Nucleus accumbens (tissue), 56 donors: ENCODE results near the gene HMX2.

Source experiments
- DNase-seq, 56 donors: peaks; one replicate each; lab custom pipeline; 2025; lab: John Stamatoyannopoulos, UW

The HMX2 gene, protein sequence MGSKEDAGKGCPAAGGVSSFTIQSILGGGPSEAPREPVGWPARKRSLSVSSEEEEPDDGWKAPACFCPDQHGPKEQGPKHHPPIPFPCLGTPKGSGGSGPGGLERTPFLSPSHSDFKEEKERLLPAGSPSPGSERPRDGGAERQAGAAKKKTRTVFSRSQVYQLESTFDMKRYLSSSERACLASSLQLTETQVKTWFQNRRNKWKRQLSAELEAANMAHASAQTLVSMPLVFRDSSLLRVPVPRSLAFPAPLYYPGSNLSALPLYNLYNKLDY

GRCh38 chr10:123147635-123148413, at the start of gene HMX2:
Gene HMX2 (plus strand): TSS chr10:123148136. CDS start chr10:123148379, 243 bp downstream.
- DNase-seq, result no peak

- no peak for DNase-seq
Observed at GRCh38 chr10:123100030-123100762, 47.7 kb upstream of the HMX2 start.

GRCh38 chr10:123101872-123102271, 46.1 kb upstream of the HMX2 start:
- no peak for DNase-seq

DNA sequence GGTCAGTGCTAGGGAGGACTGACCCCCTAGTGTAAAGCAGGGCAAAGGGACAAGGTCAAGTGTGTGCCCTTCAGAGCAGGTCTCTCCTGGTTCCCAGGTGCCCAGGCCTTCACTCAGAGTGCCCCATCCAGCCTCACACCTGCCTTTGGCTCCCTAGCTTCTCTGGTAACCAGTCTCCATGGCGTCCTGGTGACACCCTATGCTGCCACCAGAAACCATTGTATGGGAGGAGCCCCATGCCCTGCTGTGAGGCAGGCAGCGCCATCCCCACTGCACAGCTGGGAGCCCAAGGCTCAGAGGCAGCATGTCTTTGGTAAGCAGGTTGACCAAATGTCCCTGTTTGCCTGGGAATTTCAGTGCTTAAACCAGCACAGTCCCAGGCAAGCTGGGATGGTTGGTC, 45.3 kb upstream of the HMX2 start:
- no peak for DNase-seq

DNA sequence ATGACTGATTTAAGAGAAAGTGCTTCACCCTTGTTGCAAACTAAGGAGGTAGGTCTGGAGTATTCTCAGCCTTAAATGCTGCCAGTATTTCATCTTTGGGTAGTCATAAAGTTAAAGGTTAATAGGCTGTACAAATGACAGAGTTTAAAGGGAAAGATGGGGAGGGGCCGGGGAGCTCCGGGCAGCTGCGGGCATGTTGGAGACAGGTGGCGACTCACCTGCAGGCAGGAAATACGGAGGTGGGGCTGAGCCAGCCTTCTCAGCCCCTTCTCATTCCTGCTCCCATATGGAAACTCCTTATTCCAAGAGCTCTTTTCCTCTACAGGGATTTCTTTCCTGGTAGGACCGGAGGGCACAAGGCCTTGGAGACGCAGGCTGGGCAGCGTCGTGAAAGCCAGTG, 44.0 kb upstream of the HMX2 start:
- no peak for DNase-seq

- DNase-seq, result no peak
Observed at GRCh38 chr10:123109466-123109865, 38.5 kb upstream of the HMX2 start.

DNA sequence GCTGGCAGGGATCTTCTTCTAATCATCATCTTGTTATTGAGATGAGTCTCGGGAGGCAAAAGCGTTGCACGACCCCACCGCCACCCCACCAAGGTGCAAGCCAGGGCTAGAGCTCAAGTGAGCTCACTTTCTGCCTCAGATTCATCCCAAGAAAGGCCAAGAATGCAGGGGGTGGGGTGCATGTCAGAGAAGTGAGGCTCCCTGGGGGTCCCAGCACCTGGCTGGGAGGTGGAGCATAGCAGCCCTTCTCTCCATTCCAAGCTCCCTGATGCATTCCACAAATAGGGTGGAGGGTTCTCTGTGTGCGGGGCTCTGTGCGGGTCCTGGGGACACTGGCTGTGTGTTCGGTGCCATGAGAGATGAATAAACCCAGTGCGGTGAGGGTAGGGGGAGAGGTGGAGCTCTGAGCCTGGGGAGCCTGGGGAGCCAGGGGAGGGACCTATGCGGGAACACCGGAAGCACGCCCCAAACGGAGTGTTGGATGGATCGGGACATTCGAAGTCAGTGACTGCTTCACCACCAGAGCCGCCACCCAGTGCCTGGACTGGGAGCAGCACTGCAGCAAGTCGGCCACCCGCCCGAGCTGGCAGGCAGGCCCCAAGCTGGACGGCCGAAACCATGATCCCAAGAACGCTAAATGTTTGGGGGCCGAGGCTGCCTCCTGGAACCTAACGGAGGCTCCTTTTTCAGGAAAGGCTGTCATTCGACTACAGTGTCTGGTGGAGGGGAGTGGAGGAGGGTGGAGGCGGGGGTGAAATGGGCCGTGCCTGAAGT, 30.1 kb upstream of the HMX2 start:
- peak in 8 of 56 donors; percentile 6 to 24 (median 19) for DNase-seq

DNA sequence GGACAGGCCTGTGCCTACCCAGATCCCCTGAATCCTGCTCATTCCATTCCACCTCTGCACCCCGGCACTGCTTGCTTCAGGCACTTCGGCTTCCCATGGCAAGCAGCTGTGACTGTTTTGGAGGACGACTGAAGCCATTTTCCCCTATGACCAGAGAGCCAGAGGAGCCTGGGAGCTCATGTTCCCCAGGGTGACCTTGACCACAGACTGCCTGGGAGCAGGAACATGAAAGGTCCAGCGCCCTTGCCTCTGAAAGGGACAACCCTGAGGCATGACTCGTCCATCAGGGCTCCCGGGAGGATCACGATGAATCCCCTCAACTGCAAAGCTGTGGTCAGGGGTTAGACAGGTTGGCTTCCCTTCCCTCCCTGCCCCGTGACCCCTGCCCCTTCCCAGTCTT, 28.9 kb upstream of the HMX2 start:
- DNase-seq, result no peak

DNA sequence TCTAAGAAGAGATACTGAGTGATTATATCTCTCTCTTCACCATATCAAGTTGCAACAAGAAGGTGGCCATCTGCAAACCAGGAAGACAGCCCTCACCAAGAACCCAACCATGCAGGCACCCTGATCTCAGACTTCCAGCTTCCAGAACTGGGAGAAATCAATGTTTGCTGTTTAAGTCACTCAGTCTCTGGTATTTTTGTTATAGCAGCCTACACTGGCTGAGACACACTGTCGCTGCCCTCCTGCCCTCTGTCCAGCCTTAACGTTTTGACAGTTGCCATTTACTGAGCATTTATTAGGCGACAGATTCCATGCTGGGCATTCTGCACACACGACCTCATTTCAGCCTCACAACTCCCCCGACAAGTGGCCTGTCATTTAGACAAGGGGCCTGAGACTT, 21.7 kb upstream of the HMX2 start:
- no peak for DNase-seq

DNA sequence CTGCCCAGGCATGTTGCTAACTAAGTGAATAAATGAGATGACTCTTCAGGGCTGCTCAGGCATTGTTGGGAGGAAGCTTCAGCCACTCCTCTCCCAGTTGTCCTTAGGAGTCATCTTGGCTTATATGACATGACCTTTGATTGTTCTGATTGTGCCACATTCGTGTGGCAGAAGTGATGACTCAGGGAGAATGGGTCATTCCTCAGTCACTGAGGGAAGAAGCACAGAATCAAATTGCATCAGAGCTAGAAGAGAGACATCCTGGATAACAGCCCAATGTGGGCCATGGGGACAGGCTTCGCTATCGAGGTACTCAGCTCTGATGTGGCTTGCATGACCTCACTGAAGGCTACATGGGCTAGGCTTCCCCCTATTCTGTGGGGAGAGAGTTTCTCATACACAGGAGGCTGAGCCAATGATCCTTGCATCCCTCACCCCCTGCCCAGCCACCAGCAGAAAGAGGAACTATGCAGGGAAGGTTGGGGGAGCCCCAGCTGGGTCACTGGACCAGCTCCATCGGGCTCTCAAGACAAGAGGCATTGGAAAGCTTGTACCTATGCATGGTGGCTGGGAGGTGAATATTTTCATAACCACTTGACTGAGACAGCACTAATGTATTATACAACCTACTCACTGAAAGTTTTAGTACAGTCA, 18.2 kb upstream of the HMX2 start:
- no peak for DNase-seq

GRCh38 chr10:123132576-123133477, 15.1 kb upstream of the HMX2 start:
- DNase-seq, result peak in 53 of 56 donors; percentile 2 to 89 (median 60)

GRCh38 chr10:123133541-123134342, 14.2 kb upstream of the HMX2 start:
- no peak for DNase-seq

GRCh38 chr10:123134343-123134914, 13.5 kb upstream of the HMX2 start:
- DNase-seq, result no peak

- no peak for DNase-seq
Observed at GRCh38 chr10:123134915-123135414, 13.0 kb upstream of the HMX2 start.

DNA sequence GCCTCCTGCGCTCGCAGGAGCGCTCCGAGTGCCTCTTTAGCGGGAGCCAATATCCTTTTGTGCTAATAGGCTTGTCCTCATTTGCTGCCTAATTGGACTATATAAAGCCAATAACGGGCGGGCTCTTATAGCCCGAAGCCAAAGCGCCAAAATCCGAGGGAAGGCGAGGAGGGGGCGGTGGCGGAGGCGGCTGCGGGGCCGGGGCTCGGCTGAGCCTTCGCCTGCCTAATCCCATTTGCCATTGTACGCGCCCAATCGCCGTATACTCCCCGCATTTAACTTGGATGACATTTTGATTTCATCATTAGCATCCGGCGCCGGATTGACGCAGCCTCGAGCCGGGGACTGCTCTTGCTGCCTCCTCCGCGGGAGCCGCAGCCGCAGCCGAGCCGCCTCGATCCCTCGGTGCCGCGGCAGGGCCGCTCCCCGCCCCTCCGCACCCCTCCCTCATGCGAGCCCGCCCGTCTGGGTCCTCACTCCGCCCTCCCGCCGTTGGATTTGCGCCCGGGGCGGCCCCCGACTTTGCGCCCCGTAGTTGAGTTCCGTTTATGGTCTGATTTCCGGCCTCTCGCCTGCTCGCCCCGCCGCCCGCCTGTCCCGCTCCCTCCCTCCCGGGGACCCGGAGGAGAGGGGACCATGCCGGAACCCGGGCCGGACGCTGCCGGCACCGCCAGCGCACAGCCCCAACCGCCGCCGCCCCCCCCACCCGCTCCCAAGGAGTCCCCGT, 12.4 kb upstream of the HMX2 start, which contains the start of gene HMX3:
Gene HMX3, plus strand, starts transcription at position 556 of the 727 bp plus-strand sequence. Its CDS starts 81 bp downstream, at position 637.
- no peak for DNase-seq

DNA sequence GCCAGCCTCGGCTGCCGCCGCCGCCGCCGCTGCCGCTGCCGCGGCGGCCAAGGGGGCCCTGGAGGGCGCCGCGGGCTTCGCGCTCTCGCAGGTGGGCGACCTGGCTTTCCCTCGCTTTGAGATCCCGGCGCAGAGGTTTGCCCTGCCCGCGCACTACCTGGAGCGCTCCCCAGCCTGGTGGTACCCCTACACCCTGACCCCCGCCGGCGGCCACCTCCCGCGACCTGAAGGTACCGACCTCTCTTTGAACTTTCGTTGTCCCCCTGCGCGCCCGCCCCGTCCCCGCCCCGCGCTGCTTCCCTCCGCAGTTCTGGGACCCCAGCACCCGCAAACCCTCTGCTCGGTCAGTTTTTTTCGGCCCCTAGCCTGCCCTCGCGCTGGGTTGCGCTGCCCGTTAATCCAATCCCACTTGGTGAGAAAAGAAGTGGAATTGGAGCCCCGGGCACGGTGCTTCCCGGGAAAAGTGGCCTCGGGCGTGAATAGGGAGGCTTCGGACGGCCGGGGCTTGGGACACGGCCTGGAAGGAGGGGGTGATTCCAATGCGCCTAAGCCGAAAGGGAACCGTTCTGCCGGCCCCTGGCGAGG, 11.6 kb upstream of the HMX2 start:
- no peak for DNase-seq
